RWPE2 (cell line): ENCODE data around the gene ACOT7.
A peak's percentile ranks its signal among the peaks of the same experiment; 100 is the strongest.
"Not testable (repeated sequence)": the region's sequence is repeated elsewhere in the genome, so short reads cannot be mapped to it uniquely, and the experiment has no call there.

Experiments used
- ATAC-seq: fragments of 200-7000 bp; cut with Tn5 transposase; 3 replicates; pipeline ENCODE4 v1.9.1; 2021; ENCODE audit warnings: low read depth
- DNase-seq: peaks from one replicate; pipeline ENCODE4 v3.0.0-alpha.2; 2020; ENCODE audit warnings: low spot score
- H3K27ac ChIP-seq: fragments of 450-650 bp; 2 replicates; pipeline ENCODE4 v1.5.1; 2017; ENCODE audit warnings: mild to moderate bottlenecking; ENCODE audit not compliant: poor library complexity, severe bottlenecking
- H3K27me3 ChIP-seq: fragments of 250-450 bp; sonication (Bioruptor Pico); 2 replicates; pipeline ENCODE4 v1.5.1; 2021; ENCODE audit warnings: mild to moderate bottlenecking, moderate library complexity; ENCODE audit not compliant: insufficient read depth, poor library complexity, severe bottlenecking
- H3K36me3 ChIP-seq: fragments of 250-450 bp; sonication (Bioruptor Pico); 2 replicates; pipeline ENCODE4 v1.5.1; 2020; ENCODE audit warnings: low read depth, mild to moderate bottlenecking, moderate library complexity
- H3K4me1 ChIP-seq: fragments of 250-450 bp; sonication (Bioruptor Pico); 2 replicates; pipeline ENCODE4 v1.5.1; 2021; ENCODE audit warnings: mild to moderate bottlenecking, moderate library complexity; ENCODE audit not compliant: insufficient read depth, poor library complexity, severe bottlenecking
- H3K4me3 ChIP-seq: fragments of 250-450 bp; sonication (Bioruptor Pico); 2 replicates; pipeline ENCODE4 v1.5.1; 2021; ENCODE audit warnings: mild to moderate bottlenecking, moderate library complexity; ENCODE audit not compliant: severe bottlenecking
- H3K9me3 ChIP-seq: fragments of 250-450 bp; sonication (Bioruptor Pico); 2 replicates; pipeline ENCODE4 v1.5.1; 2021; ENCODE audit warnings: mild to moderate bottlenecking, moderate library complexity; ENCODE audit not compliant: severe bottlenecking
- TF ChIP-seq, protein P1 (sequence below): fragments of 450-650 bp; IDR thresholded peaks from one replicate; pipeline ENCODE4 v1.5.1; 2017; ENCODE audit warnings: mild to moderate bottlenecking, moderate library complexity; ENCODE audit not compliant: poor library complexity, severe bottlenecking

The ACOT7 gene

DNA sequence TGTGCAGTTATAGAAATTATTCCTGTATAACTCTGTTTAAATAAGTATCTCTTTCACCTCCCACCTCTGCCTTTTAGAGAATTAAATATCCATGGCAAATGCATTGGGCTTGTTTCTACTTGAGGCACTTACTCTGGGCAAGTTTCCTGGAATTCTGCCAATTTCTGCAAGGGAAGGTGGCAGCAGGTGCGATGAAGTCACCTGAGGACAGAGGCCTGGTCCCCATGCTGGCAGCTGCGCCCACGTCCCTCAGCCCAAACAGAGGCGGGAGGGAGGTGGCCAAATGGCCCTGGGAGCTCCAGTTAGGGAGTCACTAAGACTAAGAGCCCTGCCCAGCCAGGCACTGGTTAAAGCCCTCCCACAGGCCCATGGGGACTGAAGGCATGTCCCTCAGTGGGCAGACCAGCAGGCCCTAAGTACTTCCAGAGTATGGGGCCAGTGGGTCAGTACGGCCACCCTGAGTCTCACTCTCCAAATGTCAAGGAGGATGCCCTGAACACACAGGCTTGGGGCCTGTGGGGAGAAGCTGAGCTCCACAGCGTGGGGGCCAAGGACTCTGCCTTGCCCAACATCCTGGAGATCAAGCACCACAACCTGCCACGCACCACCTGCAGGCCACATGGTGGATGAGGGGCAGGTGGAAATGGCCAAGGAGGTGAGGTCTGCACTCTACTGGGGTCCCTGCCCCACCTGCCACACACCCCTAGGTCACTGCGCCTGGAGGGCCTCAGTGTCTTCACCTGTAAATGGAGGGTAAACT, 19.4 kb downstream of the ACOT7 start:
- H3K4me1 ChIP-seq = peaks cover 11% of the 10 kb centered on the region
- H3K36me3 ChIP-seq = peaks cover 8% of the 10 kb centered on the region
- ATAC-seq = peak; percentile 46
- TF ChIP-seq, protein P1, sequence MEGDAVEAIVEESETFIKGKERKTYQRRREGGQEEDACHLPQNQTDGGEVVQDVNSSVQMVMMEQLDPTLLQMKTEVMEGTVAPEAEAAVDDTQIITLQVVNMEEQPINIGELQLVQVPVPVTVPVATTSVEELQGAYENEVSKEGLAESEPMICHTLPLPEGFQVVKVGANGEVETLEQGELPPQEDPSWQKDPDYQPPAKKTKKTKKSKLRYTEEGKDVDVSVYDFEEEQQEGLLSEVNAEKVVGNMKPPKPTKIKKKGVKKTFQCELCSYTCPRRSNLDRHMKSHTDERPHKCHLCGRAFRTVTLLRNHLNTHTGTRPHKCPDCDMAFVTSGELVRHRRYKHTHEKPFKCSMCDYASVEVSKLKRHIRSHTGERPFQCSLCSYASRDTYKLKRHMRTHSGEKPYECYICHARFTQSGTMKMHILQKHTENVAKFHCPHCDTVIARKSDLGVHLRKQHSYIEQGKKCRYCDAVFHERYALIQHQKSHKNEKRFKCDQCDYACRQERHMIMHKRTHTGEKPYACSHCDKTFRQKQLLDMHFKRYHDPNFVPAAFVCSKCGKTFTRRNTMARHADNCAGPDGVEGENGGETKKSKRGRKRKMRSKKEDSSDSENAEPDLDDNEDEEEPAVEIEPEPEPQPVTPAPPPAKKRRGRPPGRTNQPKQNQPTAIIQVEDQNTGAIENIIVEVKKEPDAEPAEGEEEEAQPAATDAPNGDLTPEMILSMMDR = no peak
- no peak overlapping the region for H3K4me3 ChIP-seq
- H3K9me3 ChIP-seq = no peaks in the 10 kb centered on the region
- H3K27me3 ChIP-seq = no peaks in the 10 kb centered on the region
- peak overlapping the region; percentile 26 for H3K27ac ChIP-seq
- no peak for DNase-seq

DNA sequence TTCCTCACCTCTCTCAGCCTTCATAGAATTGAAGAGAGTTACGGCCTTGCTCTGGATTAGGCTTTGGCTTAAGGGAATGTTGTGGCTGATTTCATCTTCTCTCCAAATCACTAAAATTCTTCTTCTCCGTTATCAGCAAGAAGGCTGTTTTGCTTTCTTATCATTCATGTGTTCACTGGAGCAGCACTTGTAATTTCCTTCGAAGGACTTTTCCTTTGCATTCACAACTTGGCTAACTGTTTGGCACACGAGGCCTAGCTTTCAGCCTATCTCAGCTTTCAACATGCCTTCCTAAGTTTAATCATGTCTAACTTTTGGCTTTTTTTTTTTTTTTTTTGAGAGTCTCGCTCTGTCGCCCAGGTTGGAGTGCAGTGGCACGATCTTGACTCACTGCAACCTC, 21.3 kb downstream of the ACOT7 start:
- DNase-seq, H3K36me3 ChIP-seq, H3K27ac ChIP-seq, H3K27me3 ChIP-seq, ATAC-seq, H3K9me3 ChIP-seq, H3K4me3 ChIP-seq: not testable (repeated sequence)
- H3K4me1 ChIP-seq = peaks cover 16% of the 10 kb centered on the region

GRCh38 chr1:6370006-6370405, 23.6 kb downstream of the ACOT7 start:
- no peak for DNase-seq
- H3K9me3 ChIP-seq = no peaks in the 10 kb centered on the region
- TF ChIP-seq, protein P1 = no peak
- peaks cover 18% of the 10 kb centered on the region for H3K4me1 ChIP-seq
- H3K27me3 ChIP-seq = no peaks in the 10 kb centered on the region
- H3K4me3 ChIP-seq = no peak overlapping the region
- ATAC-seq = no peak
- H3K27ac ChIP-seq = no peak overlapping the region
- H3K36me3 ChIP-seq = peaks cover 4% of the 10 kb centered on the region; the same call in 1 of the 2 replicates

DNA sequence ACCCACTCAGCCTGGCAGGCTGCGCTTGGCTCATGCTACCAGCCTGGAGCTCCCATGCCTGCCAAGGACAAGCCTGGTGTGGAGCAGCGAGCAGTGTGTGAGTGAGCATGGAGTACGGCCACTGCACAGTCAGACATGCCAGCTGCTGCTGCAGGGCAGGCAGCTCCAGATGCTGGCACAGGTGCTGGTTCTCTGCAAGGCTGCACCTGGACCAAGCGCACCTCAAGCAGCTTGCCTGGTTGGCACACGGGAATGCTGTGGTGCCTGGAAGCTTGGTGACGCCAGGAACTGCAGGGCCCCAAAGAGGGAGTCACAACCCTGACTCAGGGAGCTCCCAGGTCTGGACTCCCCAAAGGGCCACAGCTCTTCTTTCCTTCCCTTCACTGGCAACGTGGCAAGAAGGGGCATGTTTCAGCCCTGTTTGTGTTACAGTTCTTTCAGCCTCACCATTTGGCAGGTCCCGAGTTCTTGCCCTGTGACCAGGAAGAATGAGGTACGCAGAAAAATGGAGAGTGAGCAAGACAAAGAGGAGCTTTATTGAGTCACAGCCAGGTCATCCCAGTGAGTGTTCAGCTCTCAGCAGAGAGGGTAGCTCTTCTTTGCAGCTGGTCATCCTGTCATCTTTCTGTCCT, 26.1 kb downstream of the ACOT7 start:
- ATAC-seq (peak; percentile 74), DNase-seq (no peak)
- Histone ChIP-seq H3K9me3 (no peaks in the 10 kb centered on the region), H3K36me3 (peaks cover 7% of the 10 kb centered on the region; the same call in 1 of the 2 replicates), H3K4me3 (no peak overlapping the region), H3K4me1 (peaks cover 14% of the 10 kb centered on the region), H3K27me3 (no peaks in the 10 kb centered on the region), H3K27ac (peak overlapping the region; percentile 66)
- TF ChIP-seq, protein P1 = no peak

GRCh38 chr1:6365047-6365446, 28.5 kb downstream of the ACOT7 start:
- ATAC-seq (no peak), DNase-seq (no peak)
- Histone ChIP-seq H3K27me3 (no peaks in the 10 kb centered on the region), H3K4me3 (no peak overlapping the region), H3K36me3 (peaks cover 10% of the 10 kb centered on the region; the same call in 1 of the 2 replicates), H3K4me1 (peaks cover 19% of the 10 kb centered on the region), H3K9me3 (no peaks in the 10 kb centered on the region), H3K27ac (no peak overlapping the region)
- TF ChIP-seq, protein P1 = no peak
